Fibroblast of lung (primary cell): ENCODE data around the gene MAP4K1. TPM values are rescaled to one million over a fixed set of nuclear protein-coding genes. Genes with fewer than 3 reads are reported as not detected.

ENCODE experiments used
- DNase-seq, 2 donors: peaks; one replicate each; pipeline versions ENCODE4 v3.0.0 to v3.0.0-alpha.2; 2010; ENCODE audit warnings: low read depth in 2 of 2
- H2AFZ ChIP-seq: 2 replicates; pipeline ENCODE4 v1.5.1; 2012; ENCODE audit warnings: low read length, control low read depth, inconsistent platforms
- H3K27ac ChIP-seq: 2 replicates; pipeline ENCODE4 v1.5.1; 2011; ENCODE audit warnings: low read length, control low read depth; ENCODE audit not compliant: insufficient read depth
- H3K27me3 ChIP-seq: 2 replicates; pipeline ENCODE4 v1.5.1; 2011; ENCODE audit warnings: mild to moderate bottlenecking, low read length; ENCODE audit not compliant: control insufficient read depth, insufficient read depth
- H3K36me3 ChIP-seq: 2 replicates; pipeline ENCODE4 v1.5.1; 2011; ENCODE audit warnings: low read length; ENCODE audit not compliant: control insufficient read depth, insufficient read depth
- H3K4me1 ChIP-seq: 2 replicates; pipeline ENCODE4 v1.5.1; 2011; ENCODE audit warnings: low read length; ENCODE audit not compliant: control insufficient read depth, insufficient read depth; ENCODE audit errors: extremely low read depth
- H3K4me2 ChIP-seq: 2 replicates; pipeline ENCODE4 v1.5.1; 2011; ENCODE audit warnings: low read length, control low read depth; ENCODE audit not compliant: insufficient read depth; ENCODE audit errors: extremely low read depth
- H3K4me3 ChIP-seq, 4 experiments: fragments of 200-600 bp in 1 of 4; sonication (generic) in 1 of 4; replicated peaks in 1 of 4; 2 replicates each; pipeline ENCODE4 v1.5.1; 2011 to 2016; ENCODE audit warnings: low read length in 4 of 4, low read depth in 3 of 4, mild to moderate bottlenecking in 3 of 4, control low read depth in 2 of 4, inconsistent platforms in 1 of 4, mixed read lengths in 1 of 4; ENCODE audit not compliant: insufficient read depth in 1 of 4; ENCODE audit errors: control extremely low read depth in 1 of 4
- H3K79me2 ChIP-seq: 2 replicates; pipeline ENCODE4 v1.5.1; 2012; ENCODE audit warnings: mild to moderate bottlenecking, low read length, inconsistent platforms; ENCODE audit not compliant: control insufficient read depth, insufficient read depth
- H3K9ac ChIP-seq: 2 replicates; pipeline ENCODE4 v1.5.1; 2011; ENCODE audit warnings: mild to moderate bottlenecking, low read length, control low read depth; ENCODE audit not compliant: insufficient read depth
- H3K9me3 ChIP-seq: 2 replicates; pipeline ENCODE4 v1.5.1; 2012; ENCODE audit warnings: low read depth, low read length; ENCODE audit not compliant: control insufficient read depth, insufficient read depth
- H4K20me1 ChIP-seq: 2 replicates; pipeline ENCODE4 v1.5.1; 2011; ENCODE audit warnings: low read length; ENCODE audit not compliant: control insufficient read depth, insufficient read depth; ENCODE audit errors: extremely low read depth
- EZH2 ChIP-seq: IDR thresholded peaks from 2 replicates; pipeline ENCODE4 v1.5.1; 2012; ENCODE audit warnings: low read length, control low read depth, mild to moderate bottlenecking; ENCODE audit errors: missing control alignments
- polyA plus RNA-seq, 2 donors: library from polyadenylated mRNA; depleted of rRNA in 1 of 2; stranded (reverse) in 1 of 2; unstranded in 1 of 2; fragments of >200 nt; gene quantifications; 2 replicates each; pipeline ENCODE4 v1.2.1, GENCODE V29; 2011 to 2012; ENCODE audit warnings: missing spikeins in 1 of 2
- total RNA-seq: library from RNA; depleted of rRNA; stranded (reverse); fragments of >200 nt; gene quantifications from 2 replicates; pipeline ENCODE4 v1.2.1, GENCODE V29; 2014
- TF ChIP-seq, protein P1 (sequence below), 2 donors: IDR thresholded peaks in 1 of 2; conservative IDR thresholded peaks in 1 of 2; 1 replicate in 1 of 2; 2 replicates in 1 of 2; pipeline ENCODE4 v1.5.1; 2011 to 2012; ENCODE audit warnings: low read length in 2 of 2, control low read depth in 1 of 2, inconsistent platforms in 1 of 2, low read depth in 1 of 2, mild to moderate bottlenecking in 1 of 2

The MAP4K1 gene
- total and polyA plus RNA-seq, 2 donors (not counting 1 experiment from before 2014, with no cell fraction given) = 0.12 to 0.17 TPM

DNA sequence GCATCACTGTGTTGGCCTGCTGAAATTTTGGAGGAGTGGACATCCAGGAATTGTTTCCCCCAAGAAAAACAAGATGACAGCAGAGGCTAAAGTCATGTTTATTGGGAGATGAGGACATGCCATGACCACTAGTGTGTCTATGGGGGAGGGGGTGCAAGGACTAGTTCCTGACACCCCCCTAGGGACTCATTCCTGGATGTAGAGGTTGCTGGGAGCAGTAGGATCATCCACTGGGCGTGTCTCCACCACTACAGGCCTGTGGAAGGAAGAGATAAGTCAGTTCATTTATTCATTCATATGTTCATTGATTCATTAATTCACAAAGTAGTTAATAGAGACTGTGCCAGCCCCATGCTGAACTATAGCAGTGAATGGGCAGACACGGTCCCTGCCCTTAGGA, 30.2 kb downstream of the MAP4K1 start:
- Histone ChIP-seq H3K79me2 (no peaks in the 10 kb centered on the region), H2AFZ (no peak overlapping the region), H3K27ac (no peak overlapping the region), H3K9me3 (no peaks in the 10 kb centered on the region), H3K4me3 (no peak overlapping the region), H4K20me1 (no peaks in the 10 kb centered on the region), H3K4me2 (no peak overlapping the region), H3K27me3 (no peaks in the 10 kb centered on the region), H3K4me1 (no peaks in the 10 kb centered on the region), H3K9ac (no peak overlapping the region), H3K36me3 (no peaks in the 10 kb centered on the region)
- TF ChIP-seq, protein P1, sequence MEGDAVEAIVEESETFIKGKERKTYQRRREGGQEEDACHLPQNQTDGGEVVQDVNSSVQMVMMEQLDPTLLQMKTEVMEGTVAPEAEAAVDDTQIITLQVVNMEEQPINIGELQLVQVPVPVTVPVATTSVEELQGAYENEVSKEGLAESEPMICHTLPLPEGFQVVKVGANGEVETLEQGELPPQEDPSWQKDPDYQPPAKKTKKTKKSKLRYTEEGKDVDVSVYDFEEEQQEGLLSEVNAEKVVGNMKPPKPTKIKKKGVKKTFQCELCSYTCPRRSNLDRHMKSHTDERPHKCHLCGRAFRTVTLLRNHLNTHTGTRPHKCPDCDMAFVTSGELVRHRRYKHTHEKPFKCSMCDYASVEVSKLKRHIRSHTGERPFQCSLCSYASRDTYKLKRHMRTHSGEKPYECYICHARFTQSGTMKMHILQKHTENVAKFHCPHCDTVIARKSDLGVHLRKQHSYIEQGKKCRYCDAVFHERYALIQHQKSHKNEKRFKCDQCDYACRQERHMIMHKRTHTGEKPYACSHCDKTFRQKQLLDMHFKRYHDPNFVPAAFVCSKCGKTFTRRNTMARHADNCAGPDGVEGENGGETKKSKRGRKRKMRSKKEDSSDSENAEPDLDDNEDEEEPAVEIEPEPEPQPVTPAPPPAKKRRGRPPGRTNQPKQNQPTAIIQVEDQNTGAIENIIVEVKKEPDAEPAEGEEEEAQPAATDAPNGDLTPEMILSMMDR (conservative IDR thresholded peaks at IDR 0.05 in 1 of 2, IDR thresholded peaks at IDR 0.05 in 1 of 2; ENCODE audit: low read depth in 1 of 2, low read length in 2 of 2) = no peak
- no peak for TF ChIP-seq EZH2
- no peak for DNase-seq

DNA sequence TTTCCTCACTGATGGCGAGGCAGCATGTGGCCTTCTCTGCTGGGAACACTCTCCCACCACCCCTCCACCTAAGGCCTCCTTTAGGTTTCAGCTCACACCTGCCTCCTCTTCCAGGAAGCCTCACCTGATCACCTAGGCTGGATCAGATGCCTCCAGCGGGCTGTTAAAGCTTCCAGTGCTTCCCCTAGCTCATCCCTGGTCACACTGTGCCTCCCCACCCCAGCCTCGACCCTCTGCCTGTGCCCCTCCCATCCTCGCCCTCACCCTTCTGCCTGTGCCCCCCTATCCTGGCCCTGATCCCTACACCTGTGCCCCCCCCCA, 33.8 kb downstream of the MAP4K1 start:
- H4K20me1 ChIP-seq = no peaks in the 10 kb centered on the region
- no peak overlapping the region for H2AFZ ChIP-seq
- H3K4me1 ChIP-seq = no peaks in the 10 kb centered on the region
- no peak overlapping the region for H3K27ac ChIP-seq
- H3K79me2 ChIP-seq = no peaks in the 10 kb centered on the region
- TF ChIP-seq, protein P1 (conservative IDR thresholded peaks at IDR 0.05 in 1 of 2, IDR thresholded peaks at IDR 0.05 in 1 of 2; ENCODE audit: low read depth in 1 of 2, low read length in 2 of 2) = no peak
- TF ChIP-seq EZH2 = no peak
- H3K4me2 ChIP-seq = no peak overlapping the region
- no peak overlapping the region for H3K4me3 ChIP-seq
- no peaks in the 10 kb centered on the region for H3K9me3 ChIP-seq
- H3K27me3 ChIP-seq = no peaks in the 10 kb centered on the region
- H3K36me3 ChIP-seq = no peaks in the 10 kb centered on the region
- H3K9ac ChIP-seq = no peak overlapping the region
- no peak for DNase-seq

DNA sequence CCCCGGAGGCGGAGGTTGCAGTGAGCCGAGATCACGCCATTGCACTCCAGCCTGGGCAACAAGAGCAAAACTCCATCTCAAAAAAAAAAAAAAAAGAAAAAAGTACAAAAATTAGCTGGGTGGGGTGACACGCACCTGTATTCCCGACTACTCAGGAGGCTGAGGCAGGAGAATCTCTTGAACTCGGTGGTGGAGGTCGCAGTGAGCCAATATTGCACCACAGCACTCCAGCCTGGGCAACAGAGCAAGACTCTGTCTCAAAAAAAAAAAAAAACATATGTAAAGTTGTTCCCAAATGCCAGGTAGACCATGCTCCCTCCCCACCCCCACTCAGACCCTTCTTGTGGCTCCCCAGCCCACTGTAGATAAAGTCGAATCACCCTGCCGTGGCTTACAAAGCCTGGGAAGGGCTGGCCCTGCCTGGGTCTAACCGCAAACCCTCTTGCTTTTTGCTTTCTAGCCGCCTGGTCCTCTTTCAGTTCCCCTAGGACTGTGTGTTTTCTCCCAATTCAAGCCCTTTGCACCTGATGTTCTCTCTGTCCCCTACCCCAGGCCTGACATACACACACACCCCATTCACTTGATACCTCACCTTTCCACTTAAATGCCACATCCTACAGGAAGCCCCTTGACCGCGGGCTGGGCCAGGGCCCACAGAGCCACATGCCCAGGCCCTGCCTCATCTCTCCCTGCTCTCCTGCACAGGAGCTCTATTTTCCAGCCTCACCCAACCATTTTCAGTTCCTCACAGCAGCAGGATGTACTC, 34.4 kb downstream of the MAP4K1 start:
- Histone ChIP-seq H3K79me2 (no peaks in the 10 kb centered on the region), H4K20me1 (no peaks in the 10 kb centered on the region), H3K9me3 (no peaks in the 10 kb centered on the region), H3K9ac (no peak overlapping the region), H3K4me1 (no peaks in the 10 kb centered on the region), H3K27ac (no peak overlapping the region), H2AFZ (no peak overlapping the region), H3K36me3 (no peaks in the 10 kb centered on the region), H3K4me3 (no peak overlapping the region), H3K27me3 (no peaks in the 10 kb centered on the region), H3K4me2 (no peak overlapping the region)
- no peak for TF ChIP-seq EZH2
- TF ChIP-seq, protein P1 (conservative IDR thresholded peaks at IDR 0.05 in 1 of 2, IDR thresholded peaks at IDR 0.05 in 1 of 2; ENCODE audit: low read depth in 1 of 2, low read length in 2 of 2) = no peak
- DNase-seq = no peak
